Measurements from ENCODE around the gene AFMID.

The AFMID gene

DNA sequence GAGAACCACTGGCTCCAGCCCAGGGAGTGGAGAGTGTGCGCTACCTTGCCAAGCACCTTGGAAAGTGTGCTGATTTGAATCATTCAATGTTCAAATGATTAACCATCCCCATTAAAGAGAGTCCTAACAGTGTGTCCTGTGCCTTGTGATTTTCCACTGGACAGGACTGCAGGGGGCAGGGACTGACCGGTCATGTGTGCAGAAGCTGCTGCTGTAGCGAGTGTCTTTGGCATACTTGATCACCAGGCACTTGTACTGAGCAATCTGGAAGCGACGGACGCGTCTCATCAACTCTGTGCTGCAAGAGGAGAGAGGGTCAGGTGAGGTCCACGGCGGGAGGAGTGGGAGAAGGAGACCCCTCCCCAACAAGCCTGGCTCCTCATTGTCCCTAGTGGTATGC is 2.3 kb upstream of the AFMID start:
- no peaks in the 10 kb centered on the region for H3K9me3 Mint-ChIP-seq
- ATAC-seq, result no peak
- no peaks in the 10 kb centered on the region for H3K27me3 Mint-ChIP-seq
- H3K4me1 Mint-ChIP-seq, result peaks cover 30% of the 10 kb centered on the region
- H3K36me3 Mint-ChIP-seq, result peaks cover 8% of the 10 kb centered on the region
- no peak overlapping the region for H3K27ac Mint-ChIP-seq
- no peak overlapping the region for H3K4me3 Mint-ChIP-seq

- no peaks in the 10 kb centered on the region for H3K27me3 Mint-ChIP-seq
- H3K27ac Mint-ChIP-seq, result peak overlapping the region; percentile 3
- H3K4me3 Mint-ChIP-seq, result peak overlapping the region; percentile 78
- H3K4me1 Mint-ChIP-seq, result peaks cover 28% of the 10 kb centered on the region
- peak; percentile 1 for ATAC-seq
- peaks cover 13% of the 10 kb centered on the region for H3K36me3 Mint-ChIP-seq
- no peaks in the 10 kb centered on the region for H3K9me3 Mint-ChIP-seq
Measured at GRCh38 chr17:78185981-78186691, 1.0 kb upstream of the AFMID start.

DNA sequence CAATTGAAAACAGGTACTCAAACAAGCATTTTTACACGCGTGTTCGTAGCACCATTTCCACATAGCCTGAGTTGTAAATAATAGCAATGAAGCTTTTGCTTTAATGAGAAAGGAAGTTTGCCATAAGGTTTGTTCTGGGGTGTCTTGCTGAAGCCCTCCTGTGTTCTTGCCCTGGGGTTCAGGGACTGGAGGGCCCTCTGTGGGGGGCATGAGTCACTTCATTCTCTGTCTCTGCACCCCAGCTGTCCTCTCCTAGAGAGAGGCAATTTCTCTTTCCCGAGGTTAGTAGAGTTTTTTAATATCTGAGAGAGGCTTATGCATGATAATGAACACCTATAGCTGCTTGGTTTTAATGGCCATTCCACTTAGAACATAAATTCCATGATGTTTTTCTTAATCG is 9.6 kb downstream of the AFMID start:
- H3K9me3 Mint-ChIP-seq, result no peaks in the 10 kb centered on the region
- ATAC-seq, result no peak
- H3K27me3 Mint-ChIP-seq, result no peaks in the 10 kb centered on the region
- peaks cover 33% of the 10 kb centered on the region for H3K36me3 Mint-ChIP-seq
- peak overlapping the region; percentile 55 for H3K27ac Mint-ChIP-seq
- peaks cover 21% of the 10 kb centered on the region for H3K4me1 Mint-ChIP-seq
- no peak overlapping the region for H3K4me3 Mint-ChIP-seq

DNA sequence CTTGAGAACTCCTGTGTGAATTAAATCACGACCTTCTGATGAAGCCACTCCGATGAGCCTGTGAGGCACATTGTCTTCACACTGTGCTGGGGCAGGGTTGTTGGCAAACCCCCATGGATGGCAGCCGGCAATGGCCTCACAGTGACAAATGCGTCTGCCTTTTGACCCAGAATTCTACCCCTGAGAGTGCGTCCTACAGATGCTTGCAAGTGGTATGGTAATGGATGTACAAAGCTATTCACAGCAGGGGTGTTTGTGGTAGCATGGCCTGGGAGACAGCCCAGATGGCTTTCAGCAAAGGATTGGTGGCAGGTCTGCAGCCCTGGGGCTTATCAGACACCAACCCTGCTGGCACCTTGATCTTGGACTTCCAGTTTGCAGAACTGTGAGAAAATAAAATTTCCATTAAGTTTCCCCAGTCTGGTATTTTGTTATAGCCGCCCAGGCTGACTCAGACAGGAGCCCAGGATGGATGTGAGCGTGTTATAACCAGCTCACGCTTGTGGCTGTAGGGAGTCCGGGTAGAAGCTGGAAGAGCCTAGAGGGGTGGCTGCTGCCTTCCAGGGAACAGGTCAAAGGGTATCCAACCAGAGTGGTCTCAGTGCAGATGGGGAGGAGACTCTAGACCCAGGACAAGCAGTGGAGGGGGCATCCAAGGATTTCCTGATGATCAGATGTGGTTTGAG is 10.1 kb downstream of the AFMID start:
- Mint-ChIP-seq H3K4me1 (peaks cover 20% of the 10 kb centered on the region), H3K4me3 (no peak overlapping the region), H3K27ac (peak overlapping the region; percentile 55), H3K9me3 (no peaks in the 10 kb centered on the region), H3K27me3 (no peaks in the 10 kb centered on the region), H3K36me3 (peaks cover 29% of the 10 kb centered on the region)
- no peak for ATAC-seq

DNA sequence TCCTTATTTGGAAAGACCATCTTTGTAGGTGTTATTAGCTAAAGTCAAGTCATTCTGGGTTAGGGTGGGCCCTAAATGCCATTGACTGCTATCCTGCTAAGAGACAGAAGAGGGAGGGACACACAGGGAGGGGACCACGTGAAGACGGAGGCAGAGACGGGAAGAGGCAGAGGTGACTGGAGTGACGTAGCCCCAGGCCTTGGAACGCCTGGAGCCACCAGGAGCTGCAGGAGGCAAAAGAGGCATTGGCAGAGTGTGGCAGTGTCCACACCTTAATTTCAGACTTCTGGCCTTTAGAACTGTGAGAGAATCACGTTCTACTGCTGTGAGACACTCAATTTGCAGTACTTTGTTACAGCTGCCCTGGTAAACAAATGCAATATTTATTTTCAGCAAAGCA is 13.3 kb downstream of the AFMID start:
- no peak overlapping the region for H3K27ac Mint-ChIP-seq

GRCh38 chr17:78202666-78203065 is 15.5 kb downstream of the AFMID start:
- Mint-ChIP-seq H3K36me3 (peaks cover 32% of the 10 kb centered on the region), H3K4me1 (peaks cover 11% of the 10 kb centered on the region)

More for the DNA sequence above, 13.3 kb downstream of the AFMID start:
- H3K27me3 Mint-ChIP-seq, result no peaks in the 10 kb centered on the region
- H3K36me3 Mint-ChIP-seq, result peaks cover 35% of the 10 kb centered on the region
- no peaks in the 10 kb centered on the region for H3K9me3 Mint-ChIP-seq
- ATAC-seq, result no peak
- H3K4me1 Mint-ChIP-seq, result peaks cover 11% of the 10 kb centered on the region
- H3K4me3 Mint-ChIP-seq, result no peak overlapping the region

DNA sequence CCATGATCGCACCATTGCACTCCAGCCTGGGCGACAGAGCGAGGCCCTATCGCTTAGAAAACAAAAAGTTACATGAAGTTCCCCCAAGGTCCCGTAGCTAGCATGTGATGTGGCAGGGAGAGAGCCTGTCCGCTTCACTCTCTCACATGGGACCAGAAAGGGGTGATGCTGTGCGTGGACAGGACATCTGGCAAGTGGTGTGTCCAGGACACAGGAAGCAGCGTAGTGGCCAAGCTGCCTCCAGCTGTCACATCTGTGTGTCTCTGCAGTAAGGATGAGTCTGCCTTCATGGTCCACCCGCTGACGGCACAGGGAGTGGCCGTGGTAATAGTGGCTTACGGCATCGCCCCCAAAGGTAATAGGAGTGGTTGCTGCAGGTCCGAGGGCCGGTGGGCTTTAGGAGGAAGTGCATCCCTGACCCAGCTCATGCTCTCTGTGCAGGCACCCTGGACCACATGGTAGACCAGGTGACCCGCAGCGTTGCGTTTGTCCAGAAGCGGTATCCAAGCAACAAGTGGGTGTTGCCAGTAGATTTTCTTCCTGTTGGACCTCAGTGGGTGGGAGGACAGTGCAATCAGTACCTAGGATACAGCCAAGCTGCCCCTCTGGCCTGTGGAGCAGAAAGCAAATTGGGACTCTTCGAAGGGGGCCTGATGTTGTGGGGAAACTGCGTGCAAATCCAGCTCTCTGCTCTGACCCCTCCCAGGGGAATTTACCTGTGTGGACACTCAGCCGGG is 17.4 kb downstream of the AFMID start:
- ATAC-seq, result no peak
- Mint-ChIP-seq H3K27me3 (no peaks in the 10 kb centered on the region), H3K4me3 (no peak overlapping the region), H3K27ac (no peak overlapping the region), H3K9me3 (no peaks in the 10 kb centered on the region), H3K36me3 (peaks cover 24% of the 10 kb centered on the region), H3K4me1 (peaks cover under 1% of the 10 kb centered on the region)

More at GRCh38 chr17:78202666-78203065, 15.5 kb downstream of the AFMID start:
- H3K27me3 Mint-ChIP-seq, result no peaks in the 10 kb centered on the region
- no peak overlapping the region for H3K4me3 Mint-ChIP-seq
- no peak overlapping the region for H3K27ac Mint-ChIP-seq
- no peak for ATAC-seq
- no peaks in the 10 kb centered on the region for H3K9me3 Mint-ChIP-seq

- Mint-ChIP-seq H3K4me1 (no peaks in the 10 kb centered on the region), H3K27ac (no peak overlapping the region), H3K4me3 (no peak overlapping the region), H3K27me3 (no peaks in the 10 kb centered on the region), H3K9me3 (no peaks in the 10 kb centered on the region), H3K36me3 (peaks cover 24% of the 10 kb centered on the region)
- ATAC-seq, result no peak
Measured at GRCh38 chr17:78205124-78205775, 18.1 kb downstream of the AFMID start.

DNA sequence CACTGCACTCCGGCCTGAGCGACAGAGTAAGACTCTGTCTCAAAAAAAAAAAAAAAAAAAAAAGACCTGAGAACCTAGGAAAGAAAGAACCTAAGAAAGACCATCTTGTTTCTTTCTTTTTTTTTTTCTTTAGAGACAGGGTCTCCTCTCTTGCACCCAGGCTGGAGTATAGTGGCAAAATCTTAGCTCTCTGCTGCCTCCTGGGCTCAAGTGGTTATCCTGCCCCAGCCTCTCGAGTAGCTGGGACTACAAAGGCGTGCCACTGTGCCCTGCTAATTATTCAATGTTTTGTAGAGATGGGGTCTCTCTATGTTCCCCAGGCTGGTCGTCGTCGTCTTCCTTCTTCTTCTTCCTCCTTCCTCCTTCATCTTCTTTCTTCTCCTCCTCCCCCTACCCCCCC is 19.1 kb downstream of the AFMID start:
- H3K27ac Mint-ChIP-seq, result no peak overlapping the region
- H3K36me3 Mint-ChIP-seq, result peaks cover 24% of the 10 kb centered on the region
- no peak for ATAC-seq

DNA sequence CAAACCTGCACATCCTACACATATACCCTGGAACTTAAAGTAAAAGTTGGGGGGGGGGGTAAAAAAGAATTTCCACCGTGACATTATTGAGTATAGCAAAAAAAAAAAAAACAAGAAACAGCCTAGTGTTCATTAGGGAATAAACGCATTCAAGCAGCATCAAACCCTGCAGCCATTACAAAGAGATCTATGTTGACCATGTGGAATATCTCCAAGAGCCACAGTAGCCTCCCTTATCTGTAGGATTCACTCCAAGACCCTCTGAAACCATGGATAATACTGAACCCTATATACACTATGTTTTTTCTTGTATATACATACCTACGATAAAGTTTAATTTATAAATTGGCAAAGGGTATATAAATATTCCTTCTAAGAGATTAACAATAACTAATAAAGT is 21.3 kb downstream of the AFMID start:
- peaks cover 17% of the 10 kb centered on the region for H3K36me3 Mint-ChIP-seq
- H3K4me3 Mint-ChIP-seq, result no peak overlapping the region
- no peaks in the 10 kb centered on the region for H3K9me3 Mint-ChIP-seq
- no peaks in the 10 kb centered on the region for H3K4me1 Mint-ChIP-seq
- no peak for ATAC-seq
- H3K27ac Mint-ChIP-seq, result no peak overlapping the region
- H3K27me3 Mint-ChIP-seq, result no peaks in the 10 kb centered on the region

More for the DNA sequence above, 19.1 kb downstream of the AFMID start:
- no peaks in the 10 kb centered on the region for H3K9me3 Mint-ChIP-seq
- H3K27me3 Mint-ChIP-seq, result no peaks in the 10 kb centered on the region
- no peaks in the 10 kb centered on the region for H3K4me1 Mint-ChIP-seq
- H3K4me3 Mint-ChIP-seq, result no peak overlapping the region

GRCh38 chr17:78210111-78210510 is 22.9 kb downstream of the AFMID start:
- no peak overlapping the region for H3K27ac Mint-ChIP-seq
- peaks cover 12% of the 10 kb centered on the region for H3K36me3 Mint-ChIP-seq
- H3K27me3 Mint-ChIP-seq, result no peaks in the 10 kb centered on the region
- no peak overlapping the region for H3K4me3 Mint-ChIP-seq
- no peak for ATAC-seq
- no peaks in the 10 kb centered on the region for H3K9me3 Mint-ChIP-seq
- peaks cover 12% of the 10 kb centered on the region for H3K4me1 Mint-ChIP-seq

- Mint-ChIP-seq H3K27ac (no peak overlapping the region), H3K9me3 (no peaks in the 10 kb centered on the region), H3K4me3 (no peak overlapping the region), H3K27me3 (no peaks in the 10 kb centered on the region), H3K4me1 (peaks cover 12% of the 10 kb centered on the region), H3K36me3 (peaks cover 6% of the 10 kb centered on the region)
- no peak for ATAC-seq
Measured at GRCh38 chr17:78211032-78211431, 23.9 kb downstream of the AFMID start.

- no peaks in the 10 kb centered on the region for H3K9me3 Mint-ChIP-seq
- H3K4me3 Mint-ChIP-seq, result peak within 1 kb of the TSS; percentile 81
- peaks cover 12% of the 10 kb centered on the region for H3K4me1 Mint-ChIP-seq
- no peaks in the 10 kb centered on the region for H3K36me3 Mint-ChIP-seq
- peak; percentile 99 for ATAC-seq
- no peaks in the 10 kb centered on the region for H3K27me3 Mint-ChIP-seq
- no peak within 1 kb of the TSS for H3K27ac Mint-ChIP-seq
Measured at GRCh38 chr17:78214016-78214705, 27.0 kb downstream of the AFMID start, which contains the start of gene BIRC5. TSS of gene BIRC5 (plus strand) at chr17:78214253. CDS start at chr17:78214317, 64 bp downstream.

DNA sequence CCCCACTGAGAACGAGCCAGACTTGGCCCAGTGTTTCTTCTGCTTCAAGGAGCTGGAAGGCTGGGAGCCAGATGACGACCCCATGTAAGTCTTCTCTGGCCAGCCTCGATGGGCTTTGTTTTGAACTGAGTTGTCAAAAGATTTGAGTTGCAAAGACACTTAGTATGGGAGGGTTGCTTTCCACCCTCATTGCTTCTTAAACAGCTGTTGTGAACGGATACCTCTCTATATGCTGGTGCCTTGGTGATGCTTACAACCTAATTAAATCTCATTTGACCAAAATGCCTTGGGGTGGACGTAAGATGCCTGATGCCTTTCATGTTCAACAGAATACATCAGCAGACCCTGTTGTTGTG is 27.5 kb downstream of the AFMID start:
- H3K4me3 Mint-ChIP-seq, result peak overlapping the region; percentile 81
- peaks cover 12% of the 10 kb centered on the region for H3K4me1 Mint-ChIP-seq
- no peaks in the 10 kb centered on the region for H3K27me3 Mint-ChIP-seq
- ATAC-seq, result no peak
- H3K9me3 Mint-ChIP-seq, result no peaks in the 10 kb centered on the region
- no peak overlapping the region for H3K27ac Mint-ChIP-seq
- no peaks in the 10 kb centered on the region for H3K36me3 Mint-ChIP-seq

Data from stimulated activated memory B cell treated with anti-CD40 and anti-IgM and Interleukin-4, amounts not matched to agents 10 μg/mL and 1 μg/mL and 100 μg/mL, for 72 hours (primary cell).